Erythroblast (primary cell): ENCODE results near the gene OSBP2.

Source experiments
- GATA1 ChIP-seq: IDR thresholded peaks from 2 replicates; pipeline ENCODE4 v1.6.1; 2011; ENCODE audit warnings: low read depth, mild to moderate bottlenecking, control low read depth, low read length, moderate library complexity
- POLR2A ChIP-seq: IDR thresholded peaks from 2 replicates; pipeline ENCODE4 v1.6.1; 2011; ENCODE audit warnings: mild to moderate bottlenecking, low read length

- TF ChIP-seq POLR2A (no peak), GATA1 (no peak)
These were observed 61.1 kb downstream of the OSBP2 start for GRCh38 chr22:30755759-30756124.
